Measurements from ENCODE around the gene SLC43A1.
"Not testable (repeated sequence)": the region's sequence is repeated elsewhere in the genome, so short reads cannot be mapped to it uniquely, and the experiment has no call there.

Gene SLC43A1

GRCh38 chr11:57515332-57516060 is at the start of gene SLC43A1:
Gene SLC43A1, minus strand, starts transcription at chr11:57515702. Its CDS starts 1,591 bp downstream, at chr11:57514111.
- no peak for DNase-seq (ENCODE audit: extremely low read depth in 1 of 2, low read depth in 1 of 2)

GRCh38 chr11:57562596-57562995 is 47.1 kb upstream of the SLC43A1 start:
- DNase-seq (ENCODE audit: extremely low read depth in 1 of 2, low read depth in 1 of 2), result no peak

GRCh38 chr11:57560146-57560545 is 44.6 kb upstream of the SLC43A1 start:
- DNase-seq (ENCODE audit: extremely low read depth in 1 of 2, low read depth in 1 of 2), result no peak

GRCh38 chr11:57556041-57556440 is 40.5 kb upstream of the SLC43A1 start:
- no peak for DNase-seq (ENCODE audit: extremely low read depth in 1 of 2, low read depth in 1 of 2)

GRCh38 chr11:57555393-57555792 is 39.9 kb upstream of the SLC43A1 start:
- no peak for DNase-seq (ENCODE audit: extremely low read depth in 1 of 2, low read depth in 1 of 2)

- no peak for DNase-seq (ENCODE audit: extremely low read depth in 1 of 2, low read depth in 1 of 2)
Measured at GRCh38 chr11:57552479-57552878, 37.0 kb upstream of the SLC43A1 start.

GRCh38 chr11:57551941-57552340 is 36.4 kb upstream of the SLC43A1 start:
- DNase-seq (ENCODE audit: extremely low read depth in 1 of 2, low read depth in 1 of 2), result no peak

- DNase-seq (ENCODE audit: extremely low read depth in 1 of 2, low read depth in 1 of 2), result no peak
Measured at GRCh38 chr11:57549983-57550382, 34.5 kb upstream of the SLC43A1 start.

- no peak for DNase-seq (ENCODE audit: extremely low read depth in 1 of 2, low read depth in 1 of 2)
Measured at GRCh38 chr11:57547854-57548377, 32.4 kb upstream of the SLC43A1 start.

GRCh38 chr11:57546869-57547475 is 31.5 kb upstream of the SLC43A1 start:
- no peak for DNase-seq (ENCODE audit: extremely low read depth in 1 of 2, low read depth in 1 of 2)

- no peak for DNase-seq (ENCODE audit: extremely low read depth in 1 of 2, low read depth in 1 of 2)
Measured at GRCh38 chr11:57546451-57546850, 30.9 kb upstream of the SLC43A1 start.

GRCh38 chr11:57545883-57546282 is 30.4 kb upstream of the SLC43A1 start:
- DNase-seq (ENCODE audit: extremely low read depth in 1 of 2, low read depth in 1 of 2), result no peak

- DNase-seq (ENCODE audit: extremely low read depth in 1 of 2, low read depth in 1 of 2), result no peak
Measured at GRCh38 chr11:57544566-57544965, 29.1 kb upstream of the SLC43A1 start.

GRCh38 chr11:57543593-57543992 is 28.1 kb upstream of the SLC43A1 start:
- DNase-seq (ENCODE audit: extremely low read depth in 1 of 2, low read depth in 1 of 2), result no peak

- DNase-seq (ENCODE audit: extremely low read depth in 1 of 2, low read depth in 1 of 2), result no peak
Measured at GRCh38 chr11:57542582-57542981, 27.1 kb upstream of the SLC43A1 start.

- no peak for DNase-seq (ENCODE audit: extremely low read depth in 1 of 2, low read depth in 1 of 2)
Measured at GRCh38 chr11:57541169-57541568, 25.7 kb upstream of the SLC43A1 start.

GRCh38 chr11:57539342-57539741 is 23.8 kb upstream of the SLC43A1 start:
- no peak for DNase-seq (ENCODE audit: extremely low read depth in 1 of 2, low read depth in 1 of 2)

GRCh38 chr11:57536947-57537619 is 21.6 kb upstream of the SLC43A1 start, which contains the start of gene SMTNL1:
Gene SMTNL1, plus strand, starts transcription at chr11:57537595. Its CDS starts 5,048 bp downstream, at chr11:57542643.
- no peak for DNase-seq (ENCODE audit: extremely low read depth in 1 of 2, low read depth in 1 of 2)

- DNase-seq (ENCODE audit: extremely low read depth in 1 of 2, low read depth in 1 of 2), result not testable (repeated sequence)
Measured at GRCh38 chr11:57534449-57534848, 18.9 kb upstream of the SLC43A1 start.

GRCh38 chr11:57530596-57531507 is 15.3 kb upstream of the SLC43A1 start, which contains the start of gene TIMM10:
Gene TIMM10, minus strand, starts transcription at chr11:57530754. Its CDS starts 565 bp downstream, at chr11:57530189.
- peak; percentile 83 to 85 for DNase-seq (ENCODE audit: extremely low read depth in 1 of 2, low read depth in 1 of 2)

Measured in activated CD8-positive, alpha-beta memory T cell treated with anti-CD3 and anti-CD28 coated beads for 1 hour (primary cell).